Measurements from ENCODE around the gene SLC30A2.
"Not testable (repeated sequence)": the region's sequence is repeated elsewhere in the genome, so short reads cannot be mapped to it uniquely, and the experiment has no call there.

- not testable (repeated sequence) for TF ChIP-seq CTCF (IDR thresholded peaks at IDR 0.05; ENCODE audit: poor library complexity); EZH2phosphoT487 (IDR thresholded peaks at IDR 0.05; ENCODE audit: low read depth, severe bottlenecking, unreplicated experiment)
These were observed 47.7 kb upstream of the SLC30A2 start for GRCh38 chr1:26093569-26093968.
